Activated naive CD8-positive, alpha-beta T cell treated with anti-CD3 and anti-CD28 coated beads, Interleukin-2, amount 50 U/mL, for 24 hours (primary cell): ENCODE measurements around the gene DQX1.

Experiments
- ATAC-seq: fragments of 150-1000 bp; cut with Tn5 transposase; one replicate; pipeline ENCODE4 v1.10.0; 2021
- DNase-seq: peaks from one replicate; pipeline ENCODE4 v3.0.0; 2021
- H3K27ac Mint-ChIP-seq: one replicate; pipeline ENCODE4 v1.8.0; 2021; ENCODE audit warnings: mild to moderate bottlenecking, mixed read lengths
- H3K27me3 Mint-ChIP-seq: one replicate; pipeline ENCODE4 v1.8.0; 2021; ENCODE audit warnings: mixed read lengths
- H3K36me3 Mint-ChIP-seq: one replicate; pipeline ENCODE4 v1.8.0; 2021; ENCODE audit warnings: low read depth, mixed read lengths
- H3K4me1 Mint-ChIP-seq: one replicate; pipeline ENCODE4 v1.8.0; 2021; ENCODE audit warnings: mixed read lengths
- H3K4me3 Mint-ChIP-seq: one replicate; pipeline ENCODE4 v1.8.0; 2021; ENCODE audit warnings: mild to moderate bottlenecking, moderate library complexity, mixed read lengths
- H3K9me3 Mint-ChIP-seq: one replicate; pipeline ENCODE4 v1.8.0; 2021; ENCODE audit warnings: mixed read lengths

Gene DQX1

GRCh38 chr2:74548900-74549826 lies 23.1 kb upstream of the DQX1 start:
- peak; percentile 47 for ATAC-seq
- Mint-ChIP-seq H3K9me3 (no peaks in the 10 kb centered on the region), H3K4me1 (peaks cover 15% of the 10 kb centered on the region), H3K27ac (no peak overlapping the region), H3K27me3 (peaks cover 45% of the 10 kb centered on the region), H3K36me3 (peaks cover 1% of the 10 kb centered on the region), H3K4me3 (peak overlapping the region; percentile 69)
- peak; percentile 49 for DNase-seq

DNA sequence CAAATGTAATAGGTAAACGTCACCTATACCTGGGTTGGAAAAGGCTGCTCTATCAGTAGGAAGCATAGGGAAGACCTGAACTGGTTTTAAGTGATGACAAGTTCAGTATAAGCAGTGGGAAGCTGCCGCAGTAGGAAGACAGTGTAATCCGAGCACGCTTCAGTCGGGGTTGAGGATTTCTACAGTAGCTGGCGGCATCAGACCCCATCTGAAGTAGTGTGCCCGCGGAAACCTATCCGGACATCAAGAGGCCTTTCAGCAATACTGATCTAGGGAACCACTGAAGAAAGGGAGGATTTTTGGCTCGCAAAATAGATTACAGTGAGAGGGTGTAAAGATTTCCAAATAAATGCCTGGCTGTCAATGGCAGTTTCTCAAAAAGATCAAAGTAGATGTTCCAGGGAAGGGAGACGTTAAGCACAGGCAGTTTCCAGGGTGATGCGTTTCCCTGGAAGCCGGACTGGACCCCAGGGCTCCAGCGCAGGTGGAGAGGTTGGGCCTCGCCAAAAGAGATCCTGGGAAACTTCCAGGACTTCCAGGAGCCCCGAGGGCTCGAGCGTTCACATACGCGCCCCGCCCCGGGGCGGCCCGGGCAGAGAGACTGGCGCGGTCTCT lies 22.4 kb upstream of the DQX1 start:
- H3K4me3 Mint-ChIP-seq = peak overlapping the region; percentile 70

DNA sequence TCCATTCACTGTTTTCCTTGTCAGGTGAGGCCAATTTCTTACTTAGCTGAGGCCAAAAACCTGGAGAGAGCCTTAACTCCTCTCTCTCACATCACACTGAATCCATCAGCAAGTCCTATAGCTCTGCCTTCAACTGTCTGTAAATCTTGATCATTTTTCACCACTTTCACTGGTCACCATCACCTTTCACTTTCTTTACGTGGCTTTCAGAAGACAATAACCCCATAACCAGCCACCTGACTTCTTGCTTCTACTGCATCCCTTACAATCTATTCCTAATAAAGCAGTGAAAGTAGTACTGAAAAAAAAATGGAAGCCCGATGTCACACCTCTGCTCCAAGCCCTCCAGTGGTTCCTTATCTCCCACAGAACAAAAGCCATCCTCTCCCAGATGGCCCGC lies 20.0 kb upstream of the DQX1 start:
- peaks cover 9% of the 10 kb centered on the region for H3K4me1 Mint-ChIP-seq
- no peak for ATAC-seq
- H3K4me3 Mint-ChIP-seq = no peak overlapping the region
- peaks cover 43% of the 10 kb centered on the region for H3K27me3 Mint-ChIP-seq
- H3K9me3 Mint-ChIP-seq = no peaks in the 10 kb centered on the region
- H3K27ac Mint-ChIP-seq = no peak overlapping the region
- DNase-seq = no peak
- H3K36me3 Mint-ChIP-seq = peaks cover 1% of the 10 kb centered on the region

More for the DNA sequence above, 22.4 kb upstream of the DQX1 start:
- no peak for ATAC-seq
- Mint-ChIP-seq H3K36me3 (peaks cover 1% of the 10 kb centered on the region), H3K9me3 (no peaks in the 10 kb centered on the region), H3K27ac (peak overlapping the region; percentile 45), H3K27me3 (peaks cover 45% of the 10 kb centered on the region), H3K4me1 (peaks cover 12% of the 10 kb centered on the region)
- DNase-seq = no peak

GRCh38 chr2:74544634-74545033 lies 18.6 kb upstream of the DQX1 start:
- peaks cover 8% of the 10 kb centered on the region for H3K4me1 Mint-ChIP-seq
- no peak overlapping the region for H3K4me3 Mint-ChIP-seq
- DNase-seq (no peak), ATAC-seq (no peak)
- H3K36me3 Mint-ChIP-seq = no peaks in the 10 kb centered on the region
- peaks cover 31% of the 10 kb centered on the region for H3K27me3 Mint-ChIP-seq
- H3K27ac Mint-ChIP-seq = no peak overlapping the region
- H3K9me3 Mint-ChIP-seq = no peaks in the 10 kb centered on the region

GRCh38 chr2:74542978-74543377 lies 16.9 kb upstream of the DQX1 start:
- Mint-ChIP-seq H3K27ac (no peak overlapping the region), H3K4me3 (no peak overlapping the region), H3K36me3 (no peaks in the 10 kb centered on the region), H3K27me3 (peaks cover 35% of the 10 kb centered on the region), H3K4me1 (peaks cover 12% of the 10 kb centered on the region), H3K9me3 (no peaks in the 10 kb centered on the region)
- DNase-seq = no peak
- no peak for ATAC-seq

GRCh38 chr2:74540291-74540690 lies 14.3 kb upstream of the DQX1 start:
- DNase-seq = no peak
- no peak overlapping the region for H3K27ac Mint-ChIP-seq
- no peaks in the 10 kb centered on the region for H3K9me3 Mint-ChIP-seq
- H3K36me3 Mint-ChIP-seq = no peaks in the 10 kb centered on the region
- H3K27me3 Mint-ChIP-seq = peaks cover 31% of the 10 kb centered on the region
- ATAC-seq = no peak
- peaks cover 13% of the 10 kb centered on the region for H3K4me1 Mint-ChIP-seq
- H3K4me3 Mint-ChIP-seq = no peak overlapping the region

- H3K4me1 Mint-ChIP-seq = peaks cover 13% of the 10 kb centered on the region
- ATAC-seq = no peak
- DNase-seq = no peak
- peak overlapping the region; percentile 22 for H3K27ac Mint-ChIP-seq
- H3K27me3 Mint-ChIP-seq = peaks cover 27% of the 10 kb centered on the region
- H3K4me3 Mint-ChIP-seq = no peak overlapping the region
- H3K36me3 Mint-ChIP-seq = no peaks in the 10 kb centered on the region
- H3K9me3 Mint-ChIP-seq = no peaks in the 10 kb centered on the region
Observed at GRCh38 chr2:74538881-74539339, 12.9 kb upstream of the DQX1 start.

DNA sequence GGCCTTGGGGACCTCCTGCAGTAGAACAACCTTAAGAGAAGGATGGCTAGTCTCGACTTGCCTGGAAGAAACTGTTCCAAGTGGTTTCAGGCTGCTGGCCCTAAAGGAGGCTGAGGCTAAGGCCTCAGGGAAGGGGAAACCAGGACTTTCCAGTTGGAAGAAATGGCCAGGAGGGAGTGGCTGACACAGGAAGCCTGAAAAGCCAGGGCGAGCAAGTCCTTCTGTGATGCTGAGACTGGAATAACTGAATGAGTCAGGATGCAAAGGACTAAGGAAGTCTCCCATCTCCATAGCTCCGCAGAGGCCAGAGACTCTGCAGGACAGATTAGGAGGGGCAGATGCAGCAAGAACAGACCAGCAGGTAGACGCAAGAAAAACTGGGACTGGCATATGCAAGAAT lies 11.1 kb upstream of the DQX1 start:
- no peak overlapping the region for H3K27ac Mint-ChIP-seq
- no peaks in the 10 kb centered on the region for H3K9me3 Mint-ChIP-seq
- ATAC-seq (no peak), DNase-seq (no peak)
- H3K4me1 Mint-ChIP-seq = peaks cover 16% of the 10 kb centered on the region
- H3K36me3 Mint-ChIP-seq = peaks cover 10% of the 10 kb centered on the region
- peaks cover 20% of the 10 kb centered on the region for H3K27me3 Mint-ChIP-seq
- no peak overlapping the region for H3K4me3 Mint-ChIP-seq

GRCh38 chr2:74536166-74536950 lies 10.3 kb upstream of the DQX1 start:
- peaks cover 19% of the 10 kb centered on the region for H3K27me3 Mint-ChIP-seq
- peak; percentile 81 for ATAC-seq

DNA sequence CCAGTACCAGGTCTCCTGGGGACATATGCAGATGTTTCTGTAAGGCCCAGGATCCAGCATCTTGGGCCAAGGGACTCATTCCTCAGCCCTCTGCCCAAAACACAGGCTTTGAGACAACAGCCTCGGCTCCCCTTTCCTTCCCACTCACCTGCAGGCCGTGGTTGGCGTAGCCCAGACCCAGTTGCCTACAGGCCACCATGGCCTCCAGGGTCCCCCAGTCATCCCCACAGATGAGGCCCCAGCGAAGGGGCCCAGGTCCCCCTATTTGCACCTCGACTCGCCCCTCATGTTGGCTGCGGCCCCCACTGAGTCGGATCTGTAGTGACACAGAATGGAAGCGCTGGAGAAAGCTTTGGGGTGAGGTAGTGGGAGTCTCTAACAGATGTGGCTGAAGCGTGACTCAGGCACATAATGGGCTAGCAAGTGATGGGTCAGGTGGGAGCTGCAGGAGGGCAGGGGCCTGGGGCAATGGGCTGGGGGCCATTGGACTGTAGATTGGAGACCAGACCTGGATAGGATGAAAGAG lies 9.5 kb upstream of the DQX1 start:
- DNase-seq = no peak
- no peak for ATAC-seq

More at GRCh38 chr2:74536166-74536950, 10.3 kb upstream of the DQX1 start:
- H3K4me3 Mint-ChIP-seq = no peak overlapping the region
- H3K27ac Mint-ChIP-seq = no peak overlapping the region
- peaks cover 16% of the 10 kb centered on the region for H3K36me3 Mint-ChIP-seq
- no peak for DNase-seq
- peaks cover 24% of the 10 kb centered on the region for H3K4me1 Mint-ChIP-seq
- H3K9me3 Mint-ChIP-seq = no peaks in the 10 kb centered on the region

GRCh38 chr2:74534411-74534810 lies 8.4 kb upstream of the DQX1 start:
- peaks cover 19% of the 10 kb centered on the region for H3K27me3 Mint-ChIP-seq
- DNase-seq (no peak), ATAC-seq (no peak)
- H3K4me3 Mint-ChIP-seq = no peak overlapping the region
- no peaks in the 10 kb centered on the region for H3K9me3 Mint-ChIP-seq
- H3K36me3 Mint-ChIP-seq = peaks cover 21% of the 10 kb centered on the region
- H3K4me1 Mint-ChIP-seq = peaks cover 31% of the 10 kb centered on the region
- H3K27ac Mint-ChIP-seq = no peak overlapping the region

More for the DNA sequence above, 9.5 kb upstream of the DQX1 start:
- Mint-ChIP-seq H3K4me1 (peaks cover 31% of the 10 kb centered on the region), H3K9me3 (no peaks in the 10 kb centered on the region), H3K4me3 (no peak overlapping the region), H3K36me3 (peaks cover 21% of the 10 kb centered on the region), H3K27me3 (peaks cover 19% of the 10 kb centered on the region), H3K27ac (no peak overlapping the region)

- ATAC-seq (no peak), DNase-seq (no peak)
- Mint-ChIP-seq H3K4me3 (no peak overlapping the region), H3K27me3 (peaks cover 11% of the 10 kb centered on the region), H3K36me3 (peaks cover 29% of the 10 kb centered on the region), H3K27ac (no peak overlapping the region), H3K9me3 (no peaks in the 10 kb centered on the region), H3K4me1 (peaks cover 27% of the 10 kb centered on the region)
Observed at GRCh38 chr2:74533464-74533863, 7.4 kb upstream of the DQX1 start.

- Mint-ChIP-seq H3K27ac (peak overlapping the region; percentile 23), H3K4me1 (peaks cover 35% of the 10 kb centered on the region)
Observed at GRCh38 chr2:74532222-74532621, 6.2 kb upstream of the DQX1 start.

DNA sequence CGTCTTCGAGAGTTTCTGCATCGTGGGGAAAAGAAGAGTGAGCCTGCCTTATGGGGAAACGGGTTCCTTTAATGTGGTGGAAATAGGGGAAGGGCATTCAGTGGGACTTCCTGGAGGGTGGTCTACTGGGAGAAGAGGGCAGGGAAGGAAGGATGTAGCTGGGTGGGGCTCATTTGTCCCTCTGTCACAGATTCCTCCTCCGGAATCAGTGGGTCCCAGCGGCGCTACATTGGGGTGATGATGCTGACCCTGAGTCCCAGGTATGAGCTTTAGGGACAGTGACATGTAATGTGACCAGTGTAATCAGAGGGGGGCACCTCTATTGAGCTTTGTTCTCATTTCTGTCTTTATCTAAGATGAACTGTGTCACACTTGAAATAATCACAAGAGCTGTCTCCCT lies 5.6 kb upstream of the DQX1 start:
- ATAC-seq (no peak), DNase-seq (no peak)
- H3K4me3 Mint-ChIP-seq = peak overlapping the region; percentile 94
- peaks cover 40% of the 10 kb centered on the region for H3K4me1 Mint-ChIP-seq
- peak overlapping the region; percentile 23 for H3K27ac Mint-ChIP-seq
- H3K36me3 Mint-ChIP-seq = peaks cover 47% of the 10 kb centered on the region
- no peaks in the 10 kb centered on the region for H3K27me3 Mint-ChIP-seq
- no peaks in the 10 kb centered on the region for H3K9me3 Mint-ChIP-seq

More at GRCh38 chr2:74532222-74532621, 6.2 kb upstream of the DQX1 start:
- peaks cover 41% of the 10 kb centered on the region for H3K36me3 Mint-ChIP-seq
- H3K27me3 Mint-ChIP-seq = peaks cover 1% of the 10 kb centered on the region
- peak overlapping the region; percentile 29 for H3K4me3 Mint-ChIP-seq
- DNase-seq = no peak
- no peaks in the 10 kb centered on the region for H3K9me3 Mint-ChIP-seq
- ATAC-seq = no peak
